NCI-H748 (cell line): ENCODE results near the gene KCNJ13.
A peak's percentile ranks its signal among the peaks of the same experiment; 100 is the strongest.
"Not testable (repeated sequence)": the region's sequence is repeated elsewhere in the genome, so short reads cannot be mapped to it uniquely, and the experiment has no call there.

Source experiments
- DNase-seq: peaks from one replicate; lab custom pipeline; 2025; ENCODE audit not compliant: unreplicated experiment; lab: John Stamatoyannopoulos, UW

The KCNJ13 gene

DNA sequence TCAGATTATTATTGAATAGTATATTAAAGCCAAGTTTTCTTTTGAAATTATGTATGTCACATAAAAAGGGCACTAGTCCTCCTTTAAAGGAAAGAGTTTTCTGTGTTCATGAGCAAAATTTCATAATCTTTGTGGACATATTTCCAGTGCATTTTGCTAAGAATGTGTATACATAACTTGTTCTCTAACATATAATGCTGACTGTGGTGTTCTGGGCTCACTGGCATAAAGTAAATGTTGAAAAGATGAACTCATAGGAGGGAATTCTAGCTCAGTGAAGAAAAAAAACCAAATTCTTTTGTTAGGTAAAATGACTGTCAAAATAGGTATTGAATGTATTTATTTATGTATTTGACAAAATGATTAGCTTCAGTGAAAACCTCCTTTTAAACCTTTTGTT is 6.2 kb downstream of the KCNJ13 start:
- DNase-seq, result no peak

DNA sequence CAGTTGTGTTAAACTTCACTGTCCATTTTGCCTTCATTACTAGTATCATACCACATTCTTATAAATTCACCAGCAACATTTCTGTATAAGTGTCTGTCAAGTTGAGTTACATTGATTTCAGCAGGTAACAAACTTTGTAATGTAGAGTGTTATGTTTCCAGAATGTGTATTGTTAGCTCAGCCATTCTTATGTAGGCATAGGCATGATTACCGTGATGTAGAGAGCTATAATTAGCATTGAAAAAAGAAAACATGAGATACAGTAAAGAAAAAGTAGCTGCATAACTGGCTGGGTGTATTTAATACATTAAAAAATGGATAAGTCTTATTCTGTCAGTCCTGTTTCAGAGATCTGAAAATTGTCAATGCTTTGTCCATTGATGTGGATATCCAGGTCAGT is 8.5 kb downstream of the KCNJ13 start:
- no peak for DNase-seq

DNA sequence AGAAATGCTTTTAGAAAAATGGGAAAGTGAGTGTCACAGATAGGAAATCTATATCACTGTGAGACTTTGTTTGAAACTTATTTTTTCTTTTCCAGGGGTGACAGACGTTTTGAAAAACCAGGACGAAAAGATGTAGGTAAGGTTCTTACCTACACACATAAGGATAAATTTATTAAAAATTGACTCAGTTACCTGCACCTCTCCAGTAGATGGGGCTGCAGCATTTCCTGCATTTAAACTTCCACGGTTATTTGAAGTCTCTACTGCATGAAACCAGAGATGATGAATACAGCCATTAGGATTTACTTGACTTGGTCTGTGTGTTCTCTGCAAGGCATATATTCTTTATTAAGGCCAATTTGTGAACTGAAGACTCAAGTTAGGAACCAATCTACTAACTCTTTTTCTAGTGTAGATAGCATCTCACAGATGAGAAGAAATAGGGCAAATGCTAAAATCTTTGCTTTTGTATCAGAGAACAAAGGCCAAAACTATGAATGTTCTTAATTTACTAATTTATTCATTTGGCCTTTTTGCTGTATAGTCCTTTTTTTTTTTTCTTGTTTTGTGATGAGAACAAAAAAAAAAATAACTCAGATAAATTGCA is 15.0 kb downstream of the KCNJ13 start:
- DNase-seq, result peak; percentile 59

DNA sequence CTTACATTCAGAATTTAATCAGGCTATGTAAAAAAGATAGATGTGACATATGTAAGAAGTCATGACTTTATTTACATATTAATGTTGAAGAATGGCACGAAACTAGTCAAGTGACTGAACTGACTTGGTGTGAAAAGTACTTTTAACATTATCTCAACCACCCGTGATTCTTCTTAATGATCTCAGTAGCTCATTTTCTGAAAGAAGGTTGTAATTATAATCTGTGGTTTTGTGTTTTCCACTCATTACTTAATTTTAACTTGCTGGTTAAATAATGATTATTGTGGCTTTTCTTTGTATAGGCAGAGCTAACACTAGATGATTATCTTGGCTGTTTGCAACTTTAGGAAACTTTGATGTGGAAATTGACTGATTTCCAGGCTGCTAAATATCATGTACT is 18.5 kb downstream of the KCNJ13 start:
- DNase-seq, result no peak

DNA sequence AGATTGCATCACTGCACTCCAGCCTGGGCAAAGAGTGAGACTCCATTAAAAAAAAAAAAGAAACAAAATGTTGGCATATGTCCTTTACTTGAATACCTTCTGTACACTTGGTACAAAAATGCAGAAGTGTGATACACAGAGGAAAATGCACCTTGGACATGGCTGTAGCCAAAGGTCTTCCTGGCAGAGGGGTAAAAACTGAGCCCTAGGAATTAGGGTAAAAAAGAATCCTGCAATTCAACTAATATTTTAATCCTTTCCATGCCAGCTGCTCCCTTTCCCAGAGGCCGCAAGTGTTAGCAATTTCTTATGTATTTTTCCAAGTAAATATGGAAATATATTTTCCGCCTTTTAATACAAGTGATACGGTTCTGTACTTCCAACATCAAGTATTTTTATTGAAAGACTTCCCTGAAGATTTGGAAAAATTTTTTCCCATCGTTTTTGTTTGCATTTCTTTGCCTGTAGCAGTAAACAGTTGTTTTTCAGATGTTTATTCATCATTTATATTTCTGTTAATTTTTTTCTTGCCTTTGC is 26.2 kb downstream of the KCNJ13 start:
- DNase-seq, result no peak

DNA sequence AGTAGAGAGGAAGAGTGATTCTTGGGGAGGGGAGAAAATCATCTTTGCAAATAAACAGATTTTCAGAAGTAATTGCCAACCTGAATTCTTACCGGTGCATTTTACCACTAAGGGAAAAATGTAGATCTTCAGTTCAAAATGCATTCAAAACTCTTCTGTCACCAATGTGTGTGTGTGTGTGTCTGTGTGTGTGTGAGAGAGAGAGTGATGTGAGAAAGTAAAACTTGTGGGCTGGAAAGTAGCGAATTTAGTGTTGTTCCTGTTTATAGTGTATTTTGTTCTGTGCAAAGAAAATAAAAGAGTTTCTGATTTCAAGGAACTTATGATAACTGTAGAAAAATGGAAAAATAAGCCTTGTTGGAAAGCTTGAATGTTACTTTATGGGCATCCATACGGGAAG is 27.0 kb downstream of the KCNJ13 start:
- no peak for DNase-seq

DNA sequence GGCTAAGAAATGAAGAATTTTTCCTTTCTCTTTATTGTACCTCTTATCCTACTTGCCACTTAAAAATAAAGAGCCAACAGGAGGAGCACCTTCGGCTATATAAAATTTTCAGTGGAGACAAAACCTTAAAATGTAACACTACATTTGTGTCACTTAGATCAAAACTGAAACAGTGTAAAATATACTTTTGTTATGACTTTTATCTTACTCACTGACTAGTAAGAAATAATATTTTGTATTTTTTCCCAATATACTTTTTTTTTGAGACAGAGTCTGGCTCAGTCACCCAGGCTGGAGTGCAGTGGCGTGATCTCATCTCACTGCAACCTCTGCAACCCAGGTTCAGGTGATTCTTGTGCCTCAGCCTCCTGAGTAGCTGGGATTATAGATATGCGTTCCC is 28.3 kb downstream of the KCNJ13 start:
- DNase-seq, result no peak

DNA sequence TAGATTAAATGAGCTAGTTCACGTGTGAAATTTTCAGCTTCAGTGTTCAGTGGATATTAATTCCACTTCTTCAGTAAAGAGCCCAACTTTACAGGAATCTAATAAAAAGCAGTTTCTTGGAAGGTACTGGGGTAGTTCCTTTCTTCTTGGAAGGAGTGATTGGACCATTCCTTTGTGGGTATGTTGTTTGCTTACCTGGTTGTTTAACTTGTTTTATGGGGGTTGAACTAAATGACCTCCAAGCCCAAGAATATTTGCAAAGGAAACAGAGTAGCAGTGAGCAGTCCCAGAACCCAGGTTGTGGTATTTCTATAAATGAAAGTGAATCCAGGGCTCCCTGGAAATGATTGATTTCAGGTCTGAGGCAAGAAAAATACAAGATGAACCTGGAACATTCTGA is 31.4 kb downstream of the KCNJ13 start:
- no peak for DNase-seq

DNA sequence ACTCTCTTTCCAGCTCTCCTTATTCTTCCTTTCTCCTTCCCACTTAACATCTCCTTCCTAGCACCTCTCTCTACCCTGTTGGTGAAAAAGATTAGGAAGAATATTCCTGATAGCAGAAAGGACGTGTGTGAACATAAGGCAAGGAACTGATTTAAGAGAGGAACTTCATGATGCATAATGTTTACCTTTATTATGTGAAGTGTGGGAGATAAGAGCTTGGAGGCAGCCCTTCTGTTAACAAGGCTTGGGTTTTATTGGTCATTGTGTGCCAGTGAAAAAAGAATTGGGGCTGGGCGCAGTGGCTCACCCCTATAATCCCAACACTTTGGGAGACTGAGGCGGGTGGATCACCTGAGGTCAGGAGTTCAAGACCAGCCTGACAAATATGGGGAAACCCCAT is 34.4 kb downstream of the KCNJ13 start:
- DNase-seq, result no peak

DNA sequence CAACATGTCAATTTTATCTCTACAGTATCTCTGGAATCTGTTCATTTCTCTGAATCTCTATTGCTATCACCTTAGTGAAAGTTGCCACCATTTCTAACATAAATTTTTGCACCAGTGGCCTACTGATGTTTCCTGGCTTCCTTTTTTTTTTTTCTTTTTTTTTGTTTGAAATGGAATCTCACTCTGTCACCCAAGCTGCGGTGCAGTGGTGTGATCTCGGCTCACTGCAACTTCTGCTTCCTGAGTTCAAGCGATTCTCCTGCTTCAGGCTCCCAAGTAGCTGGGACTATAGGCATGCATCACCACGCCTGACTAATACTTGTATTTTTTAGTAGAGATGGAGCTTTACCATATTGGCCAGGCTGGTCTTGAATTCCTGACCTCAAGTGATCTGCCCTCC is 35.1 kb downstream of the KCNJ13 start:
- no peak for DNase-seq

DNA sequence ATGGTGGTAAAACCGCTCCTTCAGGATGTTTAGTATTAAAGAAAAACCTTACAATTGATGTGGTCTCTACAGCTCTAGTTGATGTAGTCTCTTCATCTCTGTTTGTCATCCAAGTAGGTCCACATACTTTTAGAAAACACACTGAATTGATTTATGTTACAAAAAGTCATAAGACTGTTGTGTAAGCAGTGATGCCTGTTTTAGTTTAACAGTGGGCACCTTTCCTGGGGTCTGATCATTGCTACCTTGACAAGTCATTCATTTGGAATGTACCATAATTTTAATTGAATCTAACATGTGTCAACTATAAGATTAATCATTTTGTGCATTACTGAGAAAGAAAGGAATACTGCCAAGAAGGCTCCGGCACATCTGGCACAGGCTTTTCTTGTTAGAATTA is 44.9 kb downstream of the KCNJ13 start:
- no peak for DNase-seq

DNA sequence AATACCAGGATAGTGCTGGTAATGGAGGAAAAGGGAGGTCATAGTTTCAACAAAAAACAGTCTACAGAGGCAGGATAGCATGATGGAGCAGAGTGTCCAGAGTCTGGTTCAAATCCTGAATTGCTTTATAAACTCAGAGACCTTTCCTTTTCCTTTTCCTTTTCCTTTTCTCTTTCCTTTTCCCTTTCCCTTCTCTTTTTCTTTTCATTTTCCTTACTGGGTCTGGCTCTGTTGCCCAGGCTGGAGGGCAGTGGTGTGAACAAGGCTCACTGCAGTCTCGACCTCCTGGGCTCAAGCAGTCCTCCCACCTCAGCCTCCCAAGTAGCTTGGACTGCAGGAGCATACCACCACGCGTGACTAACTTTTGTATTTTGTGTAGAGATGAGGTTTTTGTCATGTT is 47.6 kb downstream of the KCNJ13 start:
- no peak for DNase-seq

DNA sequence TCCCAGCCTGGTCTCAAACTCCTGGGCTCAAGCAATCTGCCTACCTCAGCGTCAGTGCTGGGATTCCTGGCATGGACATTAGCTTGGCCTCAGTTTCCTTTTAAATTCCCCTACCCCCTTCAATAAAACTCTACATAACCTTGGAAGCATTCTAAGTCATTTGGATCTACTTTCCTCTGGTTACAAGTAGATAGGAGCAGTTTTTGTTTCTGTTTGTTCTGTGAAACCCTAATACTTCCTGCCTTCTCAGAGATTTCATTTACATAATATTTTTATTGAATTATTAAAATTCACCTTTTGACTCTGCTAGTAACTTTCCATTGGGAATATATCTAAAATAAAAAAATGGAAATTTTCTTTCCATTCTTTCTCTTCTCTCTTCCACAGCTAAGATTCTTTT is 53.3 kb downstream of the KCNJ13 start:
- DNase-seq, result no peak

DNA sequence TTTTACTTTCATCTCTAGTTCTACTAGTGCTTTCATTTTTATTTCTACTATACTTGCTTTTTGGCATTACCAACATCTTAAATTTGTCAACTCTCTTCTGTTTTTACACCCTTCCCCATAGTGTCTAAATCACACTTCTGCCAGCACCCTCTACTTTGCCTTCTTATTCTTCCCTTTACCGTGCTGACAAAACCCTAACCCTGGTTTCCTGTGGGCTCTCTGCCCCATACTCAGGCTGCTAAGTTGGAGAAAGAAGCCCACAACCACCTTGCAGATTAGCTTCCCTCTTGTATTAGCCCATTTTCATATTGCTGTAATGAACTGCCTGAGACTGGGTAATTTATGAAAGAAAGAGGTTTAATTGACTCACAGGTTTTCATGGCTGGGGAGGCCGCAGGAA is 54.5 kb downstream of the KCNJ13 start:
- DNase-seq, result no peak

DNA sequence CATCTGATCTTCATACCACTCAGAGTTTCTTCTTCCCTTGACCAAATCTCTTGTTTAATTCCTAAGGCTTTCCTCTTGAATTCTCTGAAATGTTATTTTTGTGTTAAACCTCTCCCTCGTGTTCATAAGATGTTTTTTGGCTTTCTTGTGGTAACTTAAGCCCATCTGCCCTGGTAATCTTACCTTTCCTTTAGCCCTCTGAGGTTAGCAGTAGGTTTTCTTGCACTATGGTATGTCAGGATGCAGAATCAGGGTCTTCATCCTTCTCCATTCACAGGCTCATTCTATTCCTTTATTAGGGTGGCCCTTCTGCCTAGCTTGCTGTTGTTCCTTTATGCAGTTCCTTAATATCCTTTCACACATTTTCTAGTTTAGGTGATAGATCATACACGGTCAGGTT is 55.1 kb downstream of the KCNJ13 start:
- DNase-seq, result no peak

DNA sequence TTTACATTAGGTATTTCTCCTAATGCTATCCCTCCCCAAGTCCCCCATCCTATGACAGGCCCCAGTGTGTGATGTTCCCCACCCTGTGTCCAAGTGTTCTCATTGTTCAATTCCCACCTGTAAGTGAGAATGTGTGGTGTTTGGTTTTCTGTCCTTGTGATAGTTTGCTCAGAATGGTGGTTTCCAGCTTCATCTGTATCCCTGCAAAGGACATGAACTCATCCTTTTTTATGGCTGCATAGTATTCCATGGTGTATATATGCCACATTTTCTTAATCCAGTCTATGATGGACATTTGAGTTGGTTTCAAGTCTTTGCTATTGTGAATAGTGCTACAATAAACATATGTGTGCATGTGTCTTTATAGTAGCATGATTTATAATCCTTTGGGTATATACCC is 56.3 kb downstream of the KCNJ13 start:
- DNase-seq, result not testable (repeated sequence)
